ENCODE data around the gene POLR3A.
"Not testable (repeated sequence)": the region's sequence is repeated elsewhere in the genome, so short reads cannot be mapped to it uniquely, and the experiment has no call there.

The POLR3A gene

DNA sequence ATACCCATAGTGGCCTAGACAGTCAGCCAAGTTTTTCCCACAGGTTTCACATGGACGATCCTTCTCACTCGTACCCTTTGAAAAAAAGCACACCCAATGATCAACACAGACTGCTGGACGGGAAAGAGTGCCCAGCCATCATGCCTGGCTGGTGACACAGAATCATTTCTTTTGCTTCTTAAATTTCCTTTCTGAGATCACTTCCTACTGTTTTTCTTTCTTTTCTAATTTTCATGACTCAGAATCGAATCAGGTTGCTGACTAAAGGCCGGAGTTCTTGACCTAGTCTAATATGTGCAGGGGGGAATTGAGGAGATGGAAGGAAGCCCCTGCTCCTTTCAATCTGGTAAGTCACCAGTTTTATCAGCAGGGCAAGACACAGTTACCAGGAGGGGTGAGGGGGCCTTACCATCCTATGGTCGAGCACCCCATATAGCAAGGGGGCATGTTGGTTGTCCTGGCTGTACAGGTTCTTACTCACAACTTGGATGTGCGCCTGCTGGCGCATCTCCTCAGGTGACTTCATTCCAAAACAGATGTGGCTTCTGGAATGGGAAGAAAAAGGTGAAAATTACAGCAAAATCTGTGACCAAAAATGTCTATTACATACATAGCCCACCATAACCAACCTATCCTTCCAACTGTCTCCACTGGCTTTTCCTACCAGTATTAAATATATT is 3.5 kb downstream of the POLR3A start:
- peak overlapping the region; percentile 92 for H3K27ac ChIP-seq
- DNase-seq (ENCODE audit: low read depth, low spot score), result no peak

DNA sequence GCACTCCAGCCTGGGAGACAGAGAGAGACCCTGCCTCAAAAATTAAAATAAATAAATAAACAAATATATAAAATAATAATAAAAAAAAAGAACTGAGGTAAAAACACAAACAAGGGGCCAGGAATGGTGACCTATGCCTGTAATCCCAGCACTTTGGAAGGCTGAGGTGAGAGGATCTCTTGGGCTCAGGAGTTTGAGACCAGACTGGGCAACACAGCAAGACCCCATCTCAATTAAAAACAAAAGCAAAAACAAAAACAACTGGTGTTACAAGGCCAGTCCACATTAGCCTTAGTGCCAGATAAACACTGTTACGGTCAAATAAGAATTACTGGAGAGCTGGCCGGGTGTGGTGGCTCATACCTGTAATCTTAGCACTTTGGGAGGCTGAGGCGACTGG is 5.6 kb downstream of the POLR3A start:
- no peak overlapping the region for H3K27ac ChIP-seq
- no peak for DNase-seq (ENCODE audit: low read depth, low spot score)

DNA sequence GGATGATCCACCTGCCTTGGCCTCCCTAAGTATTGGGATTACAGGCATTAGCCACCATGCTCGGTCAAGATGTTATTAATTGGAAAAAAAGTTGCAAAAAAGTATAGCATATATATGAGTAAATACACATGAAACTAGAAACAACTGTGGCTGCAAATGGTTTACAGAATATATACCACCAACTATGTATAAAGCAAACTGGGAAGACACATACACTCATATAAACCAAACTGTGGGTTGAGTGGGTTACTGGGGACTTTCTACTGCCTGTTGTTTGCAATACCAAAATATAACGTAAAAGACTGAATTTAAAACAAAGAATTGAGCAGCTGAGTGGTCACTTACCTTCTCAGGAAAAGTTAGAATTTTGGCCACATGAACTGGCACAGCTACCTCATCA is 8.1 kb downstream of the POLR3A start:
- no peak for DNase-seq (ENCODE audit: low read depth, low spot score)
- H3K27ac ChIP-seq, result no peak overlapping the region

DNA sequence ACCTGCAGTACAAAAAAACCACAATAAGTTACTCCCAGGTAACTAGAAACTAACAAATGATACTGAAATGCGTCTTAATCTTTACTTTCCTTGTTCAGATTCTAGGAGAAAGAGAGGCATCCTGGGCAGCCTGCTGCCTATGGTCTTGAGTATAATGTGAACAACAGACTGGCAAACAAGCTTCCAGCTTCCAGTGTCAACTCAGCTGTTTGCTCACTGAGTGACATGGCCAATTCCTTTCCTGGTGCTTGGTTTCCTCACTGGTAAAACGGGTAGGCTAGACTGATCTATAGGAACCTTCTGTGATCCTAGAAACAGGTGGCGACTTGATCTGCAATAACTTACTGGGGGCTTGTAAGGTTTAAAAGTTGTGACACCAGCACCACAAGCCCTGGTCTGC is 10.1 kb downstream of the POLR3A start:
- H3K27ac ChIP-seq, result no peak overlapping the region
- no peak for DNase-seq (ENCODE audit: low read depth, low spot score)

DNA sequence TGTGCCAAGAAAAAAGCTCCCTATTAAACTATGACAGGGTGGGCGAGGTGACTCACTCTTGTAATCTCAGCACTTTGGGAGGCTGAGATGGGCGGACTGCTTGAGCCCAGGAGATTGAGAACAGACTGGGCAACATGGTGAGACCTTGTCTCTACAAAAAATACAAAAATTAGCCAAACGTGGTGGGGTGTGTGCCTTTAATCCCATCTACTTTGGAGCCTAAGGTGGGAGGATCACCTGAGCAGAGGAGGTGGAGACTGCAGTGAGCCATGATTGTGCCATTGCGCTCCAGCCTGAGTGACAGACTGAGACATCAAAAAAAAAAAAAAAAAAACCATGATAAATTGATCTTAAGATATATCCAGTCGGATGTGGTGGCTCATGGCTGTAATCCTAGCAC is 11.5 kb downstream of the POLR3A start:
- no peak for DNase-seq (ENCODE audit: low read depth, low spot score)
- no peak overlapping the region for H3K27ac ChIP-seq

DNA sequence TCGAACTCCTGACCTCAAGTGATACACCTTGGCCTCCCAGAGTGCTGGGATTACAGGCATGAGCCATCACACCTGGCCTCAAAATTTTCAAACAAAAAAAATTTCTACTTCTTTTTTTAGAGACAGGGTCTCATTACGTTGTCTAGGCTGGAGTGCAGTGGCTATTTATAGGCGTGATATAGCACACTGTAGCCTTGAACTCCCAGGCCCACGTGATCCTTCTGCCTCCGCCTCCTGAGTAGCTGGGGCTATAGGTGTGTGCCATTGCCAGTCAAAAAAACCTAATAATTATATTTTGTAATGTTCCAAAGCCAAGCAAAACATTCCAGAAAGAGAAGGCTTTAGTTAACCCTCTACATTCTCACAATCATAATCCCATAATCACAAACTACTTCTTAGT is 13.8 kb downstream of the POLR3A start:
- DNase-seq (ENCODE audit: low read depth, low spot score), result no peak
- no peak overlapping the region for H3K27ac ChIP-seq

DNA sequence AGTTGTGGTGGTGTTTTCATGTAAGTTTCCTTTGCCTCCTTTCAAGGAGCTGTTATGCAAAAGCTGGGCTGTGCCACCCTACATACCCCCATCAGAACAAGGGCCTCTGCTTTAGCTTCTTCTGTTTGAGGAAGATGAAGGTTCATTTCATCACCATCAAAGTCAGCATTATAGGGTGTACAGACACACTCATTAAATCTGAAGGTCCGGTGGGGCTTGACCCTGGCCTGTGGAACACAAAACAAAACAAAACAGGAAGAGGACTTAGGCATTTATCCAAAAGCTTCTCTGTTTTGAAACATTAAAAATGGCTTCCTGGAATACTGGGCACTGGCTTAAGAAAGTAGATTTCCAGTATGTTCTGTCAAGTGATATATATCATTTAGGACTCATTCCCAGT is 15.8 kb downstream of the POLR3A start:
- H3K27ac ChIP-seq, result no peak overlapping the region

DNA sequence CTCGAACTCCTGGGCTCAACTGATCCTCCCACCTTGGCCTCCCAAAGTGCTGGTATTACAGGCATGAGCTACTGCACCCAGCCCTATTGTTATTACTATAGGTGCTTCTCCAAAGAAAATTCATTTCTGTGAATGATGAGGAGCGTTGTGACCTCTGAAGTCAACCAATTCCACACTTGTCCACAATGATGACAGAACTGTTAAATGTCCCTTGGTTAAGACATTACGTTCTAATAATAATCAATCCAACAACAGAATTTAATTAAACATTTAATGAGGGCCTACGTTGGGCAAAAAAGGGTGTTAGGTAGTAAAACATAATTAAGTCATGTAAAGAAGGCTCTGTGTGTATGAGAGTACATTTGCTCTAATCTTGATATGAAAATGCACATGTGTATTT is 18.2 kb downstream of the POLR3A start:
- no peak overlapping the region for H3K27ac ChIP-seq
- DNase-seq (ENCODE audit: low read depth, low spot score), result no peak

More for the DNA sequence above, 15.8 kb downstream of the POLR3A start:
- no peak for DNase-seq (ENCODE audit: low read depth, low spot score)

DNA sequence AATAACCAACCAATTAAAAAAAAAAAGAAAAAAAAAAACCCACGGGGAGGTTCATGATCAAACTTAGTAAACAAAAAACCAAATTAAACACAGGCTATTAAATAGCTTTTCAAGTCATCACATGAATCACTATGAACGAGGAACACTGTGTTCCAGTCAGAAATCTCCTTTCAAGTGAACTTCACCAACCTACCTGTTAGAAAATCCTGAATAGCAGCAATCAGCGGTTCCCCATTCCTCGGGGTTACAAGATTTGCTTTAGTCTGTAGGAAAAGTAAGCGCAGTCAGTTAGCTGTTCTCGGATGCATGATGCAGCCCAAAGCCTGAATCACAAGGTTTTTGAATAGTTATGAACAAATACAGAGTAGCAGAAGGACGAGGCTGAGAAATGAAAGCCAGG is 19.0 kb downstream of the POLR3A start:
- no peak overlapping the region for H3K27ac ChIP-seq
- DNase-seq (ENCODE audit: low read depth, low spot score), result no peak

DNA sequence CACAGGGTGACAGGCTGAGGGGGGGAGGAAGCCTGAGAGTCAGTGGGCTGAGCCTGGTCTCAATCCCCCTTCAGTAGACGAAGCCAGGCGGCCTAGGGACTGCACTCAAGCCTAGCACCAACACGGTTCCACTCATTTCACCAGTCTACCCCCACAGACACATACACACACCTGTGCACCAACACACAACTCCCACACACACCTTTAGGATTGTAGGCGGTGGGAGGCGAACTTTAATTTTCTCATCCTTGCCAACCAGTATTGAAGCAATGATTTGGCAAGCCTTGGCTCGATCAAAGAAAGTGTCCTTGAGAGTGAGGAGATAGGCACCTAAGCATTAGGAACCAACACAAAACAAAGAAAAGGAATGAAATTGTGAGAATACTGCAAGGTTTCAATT is 19.7 kb downstream of the POLR3A start:
- no peak for DNase-seq (ENCODE audit: low read depth, low spot score)
- no peak overlapping the region for H3K27ac ChIP-seq

DNA sequence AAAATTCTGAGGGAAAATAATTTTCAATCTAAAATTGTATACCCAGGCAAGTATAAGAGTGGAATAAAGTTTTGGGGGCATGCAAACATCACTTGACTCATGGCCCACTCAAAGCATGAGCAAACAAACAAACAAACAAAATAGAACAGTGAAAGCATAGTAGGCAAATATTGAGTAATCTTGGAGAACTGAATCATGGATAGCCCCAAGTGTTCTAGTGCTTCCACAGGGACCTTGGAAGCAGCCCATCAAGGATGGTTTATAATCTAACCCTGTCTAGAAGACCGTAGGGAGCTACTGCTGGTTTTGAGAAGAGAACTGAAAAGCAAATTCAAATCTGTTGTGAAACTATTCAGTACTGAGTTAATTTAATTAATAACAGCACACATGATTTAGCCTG is 22.1 kb downstream of the POLR3A start:
- DNase-seq (ENCODE audit: low read depth, low spot score), result no peak
- no peak overlapping the region for H3K27ac ChIP-seq

DNA sequence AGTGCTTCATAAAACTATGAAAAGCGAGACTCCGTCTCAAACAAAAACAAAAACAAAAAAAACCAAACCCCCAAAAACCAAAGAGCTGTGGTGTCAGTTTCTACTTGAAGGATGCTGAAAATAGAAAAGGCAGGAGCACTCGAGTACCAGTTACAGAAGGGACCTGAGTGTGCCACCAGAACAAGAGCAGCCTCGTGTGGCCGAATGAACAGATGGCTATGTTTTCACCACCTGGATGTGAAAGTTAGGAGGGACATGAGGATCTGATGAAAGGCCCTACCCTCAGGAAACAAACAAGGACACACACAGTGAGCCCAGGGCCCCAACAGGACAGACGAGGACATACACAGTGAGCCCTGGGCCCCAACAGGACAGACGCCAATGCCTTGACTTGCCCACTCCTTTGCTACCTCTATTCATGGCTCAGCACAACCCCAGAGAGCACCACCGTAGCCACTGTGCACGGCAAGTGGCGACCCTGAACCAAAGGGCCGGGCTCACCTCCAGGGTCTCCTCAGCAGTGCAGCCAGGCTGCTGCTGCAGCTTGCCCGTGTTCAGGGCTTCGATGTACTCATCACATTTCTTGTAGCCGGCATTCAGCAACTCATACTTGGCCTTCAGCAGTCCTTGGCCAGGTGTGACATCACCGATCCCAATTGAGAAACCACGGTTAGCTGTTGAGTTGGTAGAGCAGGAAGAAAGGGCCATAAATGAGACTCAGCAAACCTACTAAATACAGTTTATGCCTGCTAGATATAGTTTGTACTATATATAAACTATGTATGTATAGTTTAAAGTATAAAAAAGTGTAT is 24.9 kb downstream of the POLR3A start:
- no peak for DNase-seq (ENCODE audit: low read depth, low spot score)
- no peak overlapping the region for H3K27ac ChIP-seq

DNA sequence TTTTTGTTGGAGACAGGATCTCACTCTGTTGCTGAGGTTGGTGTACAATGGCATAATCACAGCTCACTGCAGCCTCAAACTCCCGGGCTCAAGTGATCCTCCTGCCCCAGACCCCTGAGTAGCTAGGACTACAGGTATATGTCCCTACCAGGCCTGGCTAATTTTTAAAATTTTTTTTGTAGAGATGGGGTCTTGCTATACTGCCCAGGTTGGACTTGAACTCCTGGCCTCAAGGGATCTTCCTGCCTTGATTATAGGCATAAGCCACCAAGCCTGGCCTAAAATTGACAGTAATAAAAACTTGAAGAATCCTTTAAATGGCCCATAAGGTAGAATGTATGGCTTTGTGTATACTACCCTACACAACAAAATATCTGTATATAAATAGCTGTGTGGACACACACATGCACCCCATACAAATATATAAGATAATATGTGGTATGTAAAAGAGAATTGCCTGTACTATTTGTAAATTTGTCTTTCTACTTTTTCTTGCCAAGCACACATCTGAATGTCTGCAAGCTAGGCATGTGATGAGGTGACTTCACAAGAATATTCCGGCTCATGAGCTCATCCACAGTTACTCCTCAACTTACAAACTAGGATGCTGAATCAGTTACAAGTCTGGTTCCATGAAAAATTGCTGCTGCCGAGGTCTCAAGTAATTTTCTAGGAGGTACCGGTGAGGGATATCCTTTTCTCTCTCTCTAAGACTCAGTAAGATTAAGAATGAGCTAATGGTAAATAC is 26.6 kb downstream of the POLR3A start:
- DNase-seq (ENCODE audit: low read depth, low spot score), result no peak
- no peak overlapping the region for H3K27ac ChIP-seq

DNA sequence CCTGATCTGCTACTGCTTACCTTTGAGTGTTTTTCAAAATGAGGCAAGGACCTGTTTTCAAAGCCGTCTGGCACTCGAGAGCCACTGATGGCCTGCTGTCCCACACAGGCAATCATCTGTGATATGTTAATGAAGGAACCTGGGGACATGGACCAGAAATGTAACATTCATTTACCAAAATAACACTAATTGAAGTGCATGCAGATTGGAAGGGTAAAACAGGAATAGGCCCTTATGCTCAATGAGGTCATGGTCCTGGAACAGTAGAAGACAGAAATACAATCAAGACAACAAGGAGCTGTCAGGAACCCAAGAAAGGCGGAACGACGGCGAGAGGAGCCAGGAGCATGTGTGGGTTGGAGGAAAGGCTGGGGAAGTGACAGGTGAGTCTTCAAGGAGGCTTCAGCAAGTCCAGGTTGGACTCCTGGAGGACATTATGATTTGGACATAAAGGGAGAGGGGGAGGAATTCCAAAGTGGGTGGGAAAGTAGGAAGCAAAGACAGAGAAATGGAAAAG is 28.3 kb downstream of the POLR3A start:
- no peak overlapping the region for H3K27ac ChIP-seq
- no peak for DNase-seq (ENCODE audit: low read depth, low spot score)

DNA sequence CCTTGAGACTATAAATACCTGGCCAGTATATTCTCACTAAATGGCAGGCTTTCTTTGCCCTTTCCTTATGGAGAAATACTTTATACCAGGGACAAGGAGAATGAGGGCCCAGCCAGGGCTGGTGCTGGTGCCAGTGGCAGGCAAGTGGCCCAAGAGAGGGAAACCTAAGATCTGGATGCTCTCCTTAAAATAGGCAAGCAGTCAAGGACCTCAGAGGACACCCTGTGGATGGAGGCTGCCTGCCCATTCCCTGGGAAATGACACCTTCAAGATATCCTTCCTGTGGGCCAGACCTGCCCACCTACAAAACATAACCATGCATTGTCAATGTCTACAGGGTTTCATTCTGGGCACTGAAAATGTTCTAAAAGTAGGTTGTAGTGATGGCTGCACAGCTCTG is 29.1 kb downstream of the POLR3A start:
- no peak overlapping the region for H3K27ac ChIP-seq
- no peak for DNase-seq (ENCODE audit: low read depth, low spot score)

DNA sequence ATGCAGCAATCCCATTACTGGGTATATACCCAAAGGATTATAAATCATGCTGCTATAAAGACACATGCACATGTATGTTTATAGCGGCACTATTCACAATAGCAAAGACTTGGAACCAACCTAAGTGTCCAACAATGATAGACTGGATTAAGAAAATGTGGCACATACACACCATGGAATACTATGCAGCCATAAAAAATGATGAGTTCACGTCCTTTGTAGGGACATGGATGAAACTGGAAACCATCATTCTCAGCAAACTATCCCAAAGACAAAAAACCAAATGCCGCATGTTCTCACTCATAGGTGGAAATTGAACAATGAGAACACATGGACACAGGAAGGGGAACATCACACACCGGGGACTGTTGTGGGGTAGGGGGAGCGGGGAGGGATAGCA is 30.5 kb downstream of the POLR3A start:
- not testable (repeated sequence) for DNase-seq (ENCODE audit: low read depth, low spot score); H3K27ac ChIP-seq

DNA sequence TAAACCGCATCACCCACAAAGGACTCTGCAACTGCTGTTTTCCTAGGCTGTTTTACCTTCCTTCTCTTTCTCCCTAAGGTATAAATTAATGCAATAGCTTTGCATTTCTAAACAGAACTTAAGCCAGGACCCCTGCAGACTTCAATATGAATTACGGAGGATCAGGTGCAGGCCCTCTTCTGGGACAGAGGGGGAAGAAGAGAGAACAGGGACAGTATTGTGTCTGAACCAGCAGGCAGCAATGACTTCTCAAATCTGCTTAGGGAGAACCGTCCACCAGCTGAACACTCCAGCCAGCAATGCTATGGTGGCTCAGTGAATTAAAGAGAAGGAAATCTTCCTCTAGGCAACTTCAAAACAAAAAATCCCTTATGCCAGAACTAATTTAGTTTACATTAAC is 35.7 kb downstream of the POLR3A start:
- no peak overlapping the region for H3K27ac ChIP-seq
- DNase-seq (ENCODE audit: low read depth, low spot score), result no peak

DNA sequence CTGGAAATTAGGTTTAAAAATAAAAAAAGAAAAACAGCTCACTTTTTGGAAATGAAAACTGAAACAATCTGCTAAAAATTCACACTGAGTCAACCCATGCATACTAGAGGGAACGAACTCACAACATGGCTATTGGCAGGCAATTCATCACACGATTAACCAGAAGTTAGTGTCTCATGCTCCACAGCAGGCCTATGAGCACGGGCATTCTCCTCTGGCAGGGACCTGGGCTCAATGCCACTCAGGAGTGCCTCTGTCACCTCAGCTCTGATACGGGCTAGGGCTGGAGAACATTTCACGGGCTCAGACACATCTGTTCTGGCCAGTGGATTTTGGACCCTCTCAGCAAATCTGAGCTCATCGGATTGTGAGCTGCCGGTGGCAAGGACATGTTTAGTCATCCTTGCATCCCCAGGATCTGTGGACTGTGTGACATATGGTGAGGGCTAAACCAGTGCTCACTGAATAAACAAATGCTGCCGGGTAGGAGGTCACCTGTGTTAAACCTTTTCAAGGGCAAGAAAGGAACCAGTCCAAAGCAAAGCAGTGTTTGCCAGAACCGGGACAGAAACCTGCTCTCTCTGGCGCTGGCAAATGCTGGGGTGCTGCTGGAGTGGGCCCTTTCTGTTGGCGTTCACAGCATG is 40.1 kb downstream of the POLR3A start:
- no peak overlapping the region for H3K27ac ChIP-seq

DNA sequence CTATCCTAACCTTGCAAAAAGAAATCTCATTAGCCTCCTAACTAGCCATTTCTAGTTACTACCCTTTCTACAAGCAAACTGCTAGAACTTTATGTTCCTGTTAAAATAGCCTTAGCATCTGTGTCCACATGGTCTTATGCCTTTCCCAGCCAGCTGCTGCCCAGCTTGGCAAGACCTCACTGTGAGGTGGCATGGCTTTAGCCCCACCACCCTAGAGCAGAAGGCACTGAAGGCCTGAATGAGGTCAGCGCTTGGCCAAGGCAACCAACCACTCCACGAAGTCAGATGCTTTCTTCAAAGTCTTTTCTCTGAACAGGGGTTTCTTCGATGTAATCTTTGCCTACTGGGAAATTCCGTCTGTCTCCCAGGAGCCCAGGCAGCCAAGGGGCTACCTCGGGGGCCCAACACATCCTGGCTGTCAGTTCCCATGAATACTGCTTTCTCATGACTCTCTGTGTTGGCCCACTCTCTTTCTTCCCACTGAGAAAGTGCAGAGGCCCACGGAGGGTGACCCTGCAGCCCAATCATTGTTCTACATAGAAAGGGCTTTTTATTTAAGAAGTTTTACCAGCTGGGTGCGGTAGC is 41.6 kb downstream of the POLR3A start:
- DNase-seq (ENCODE audit: low read depth, low spot score), result no peak
- H3K27ac ChIP-seq, result no peak overlapping the region

More for the DNA sequence above, 40.1 kb downstream of the POLR3A start:
- no peak for DNase-seq (ENCODE audit: low read depth, low spot score)

DNA sequence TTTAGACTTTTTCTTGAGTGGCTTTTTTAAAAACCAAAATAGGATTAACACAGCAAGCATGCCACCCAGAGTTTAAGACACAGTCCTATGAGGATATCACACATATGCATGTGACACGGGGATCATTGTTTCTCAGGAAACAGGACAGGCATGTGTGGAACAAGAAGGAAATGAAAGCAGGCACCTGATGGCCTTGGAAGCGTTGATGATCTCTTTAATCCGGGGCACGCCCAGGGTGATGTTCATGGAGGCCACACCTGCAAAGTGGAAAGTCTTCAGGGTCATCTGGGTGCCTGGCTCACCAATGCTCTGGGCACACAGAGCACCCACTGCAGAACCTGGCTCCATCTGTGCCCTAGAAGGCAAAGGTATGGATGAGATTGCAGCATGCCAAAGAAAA is 44.3 kb downstream of the POLR3A start:
- DNase-seq (ENCODE audit: low read depth, low spot score), result no peak
- no peak overlapping the region for H3K27ac ChIP-seq

All from epithelial cell of prostate (primary cell).